Neural cell (in vitro differentiated cells): ENCODE results near the gene BEND7. TPM values are rescaled to one million over a fixed set of nuclear protein-coding genes. Genes with fewer than 3 reads are reported as not detected.

Experiments used
- H2AFZ ChIP-seq: fragments of 200-600, 300-800 bp; sonication (generic), shearing (Covaris generic); 2 replicates; pipeline ENCODE4 v1.6.0; 2014; ENCODE audit warnings: low read depth, mild to moderate bottlenecking, antibody characterized with exemption, low read length, moderate library complexity
- H3F3A ChIP-seq: fragments of 200-600 bp; shearing (Covaris generic); 2 replicates; pipeline ENCODE4 v1.6.1; 2016; ENCODE audit warnings: mild to moderate bottlenecking, moderate library complexity, mixed read lengths, antibody characterized with exemption, low read length; ENCODE audit not compliant: insufficient read depth, poor library complexity, severe bottlenecking
- H3K27ac ChIP-seq: fragments of 200-600, 300-800 bp; sonication (generic), shearing (Covaris generic); 2 replicates; pipeline ENCODE4 v1.5.1; 2014; ENCODE audit warnings: mild to moderate bottlenecking, low read length, moderate library complexity
- H3K27me3 ChIP-seq: fragments of 300-800, 200-600 bp; sonication (generic), shearing (Covaris generic); 2 replicates; pipeline ENCODE4 v1.6.0; 2014; ENCODE audit warnings: mild to moderate bottlenecking, low read depth, low read length, moderate library complexity; ENCODE audit not compliant: insufficient read depth
- H3K36me3 ChIP-seq: fragments of 300-800, 200-600 bp; sonication (generic), shearing (Covaris generic); 2 replicates; pipeline ENCODE4 v1.5.1; 2014; ENCODE audit warnings: mild to moderate bottlenecking, antibody characterized with exemption, low read length, moderate library complexity; ENCODE audit not compliant: insufficient read depth
- H3K4me2 ChIP-seq: fragments of 300-800, 200-600 bp; sonication (generic), shearing (Covaris generic); 2 replicates; pipeline ENCODE4 v1.6.0; 2014; ENCODE audit warnings: mild to moderate bottlenecking, low read length
- H3K4me3 ChIP-seq: fragments of 300-800, 200-600 bp; sonication (generic), shearing (Covaris generic); 2 replicates; pipeline ENCODE4 v1.5.1; 2014; ENCODE audit warnings: mild to moderate bottlenecking, low read length, moderate library complexity
- H3K79me2 ChIP-seq: fragments of 200-600 bp; shearing (Covaris generic); replicated peaks from 2 replicates; pipeline ENCODE4 v1.6.0; 2014; ENCODE audit warnings: mild to moderate bottlenecking, low read length, moderate library complexity; ENCODE audit not compliant: insufficient read depth
- H3K9ac ChIP-seq: fragments of 300-800, 200-600 bp; sonication (generic), shearing (Covaris generic); 2 replicates; pipeline ENCODE4 v1.6.1; 2016; ENCODE audit warnings: mild to moderate bottlenecking, low read length, mixed read lengths
- H3K9me2 ChIP-seq: fragments of 200-600 bp; shearing (Covaris generic); 2 replicates; pipeline ENCODE4 v1.6.1; 2016; ENCODE audit warnings: mild to moderate bottlenecking, low read length, mixed read lengths; ENCODE audit not compliant: insufficient read depth
- H3K9me3 ChIP-seq: fragments of 200-600, 300-800 bp; sonication (generic), shearing (Covaris generic); 2 replicates; pipeline ENCODE4 v1.6.1; 2016; ENCODE audit warnings: mild to moderate bottlenecking, mixed run types, low read length, moderate library complexity, mixed read lengths
- H4K20me1 ChIP-seq: fragments of 200-600 bp; shearing (Covaris generic); 2 replicates; pipeline ENCODE4 v1.6.1; 2016; ENCODE audit warnings: mild to moderate bottlenecking, mixed run types; ENCODE audit not compliant: insufficient read depth
- CTCF ChIP-seq: fragments of 450-650 bp; IDR thresholded peaks from 2 replicates; pipeline ENCODE4 v1.5.1; 2014; ENCODE audit warnings: antibody characterized with exemption, mild to moderate bottlenecking, moderate library complexity; ENCODE audit not compliant: poor library complexity, severe bottlenecking
- EP300 ChIP-seq: fragments of 450-650 bp; conservative IDR thresholded peaks from 2 replicates; pipeline ENCODE4 v1.6.1; 2014; ENCODE audit warnings: antibody characterized with exemption, mild to moderate bottlenecking, moderate library complexity; ENCODE audit not compliant: poor library complexity, severe bottlenecking
- EZH2 ChIP-seq: fragments of 200-600, 300-800 bp; shearing (Covaris generic), sonication (generic); IDR thresholded peaks from 2 replicates; pipeline ENCODE4 v1.6.1; 2014; ENCODE audit warnings: antibody characterized with exemption, low read length, borderline replicate concordance, mild to moderate bottlenecking; ENCODE audit not compliant: insufficient read depth, poor library complexity, severe bottlenecking
- MXI1 ChIP-seq: fragments of 450-650 bp; conservative IDR thresholded peaks from 2 replicates; pipeline ENCODE4 v1.6.1; 2014; ENCODE audit warnings: antibody characterized with exemption, mild to moderate bottlenecking; ENCODE audit not compliant: poor library complexity, severe bottlenecking
- POLR2AphosphoS5 ChIP-seq: IDR thresholded peaks from 2 replicates; pipeline ENCODE4 v1.6.1; 2012
- RAD21 ChIP-seq: fragments of 450-650 bp; conservative IDR thresholded peaks from 2 replicates; pipeline ENCODE4 v1.6.1; 2014; ENCODE audit warnings: antibody characterized with exemption, mild to moderate bottlenecking, moderate library complexity
- REST ChIP-seq: IDR thresholded peaks from 2 replicates; pipeline ENCODE4 v1.6.1; 2012; ENCODE audit warnings: borderline replicate concordance
- SMC3 ChIP-seq: fragments of 450-650 bp; conservative IDR thresholded peaks from 2 replicates; pipeline ENCODE4 v1.6.1; 2014; ENCODE audit warnings: antibody characterized with exemption, mild to moderate bottlenecking, moderate library complexity; ENCODE audit not compliant: poor library complexity
- TAF1 ChIP-seq: IDR thresholded peaks from 2 replicates; pipeline ENCODE4 v1.6.1; 2012; ENCODE audit warnings: low read depth
- polyA plus RNA-seq: library from polyadenylated mRNA; depleted of rRNA; stranded (reverse); fragments of >200 nt; gene quantifications from 2 replicates; pipeline ENCODE4 v1.2.3, GENCODE V29; 2014

BEND7 gene
- polyA plus RNA-seq, 1 donor from 2014 or later, result 5.1 TPM

- no peaks in the 10 kb centered on the region for H3K9me3 ChIP-seq
- H3K9me2 ChIP-seq, result no peaks in the 10 kb centered on the region
- peak overlapping the region; percentile 64 for H3K4me3 ChIP-seq
- H2AFZ ChIP-seq, result no peak overlapping the region
- H3K27ac ChIP-seq, result no peak overlapping the region
- peaks cover 2% of the 10 kb centered on the region for H3F3A ChIP-seq
- no peaks in the 10 kb centered on the region for H3K79me2 ChIP-seq
- peaks cover 27% of the 10 kb centered on the region for H3K27me3 ChIP-seq
- H4K20me1 ChIP-seq, result no peaks in the 10 kb centered on the region
- H3K9ac ChIP-seq, result peak overlapping the region; percentile 38
- no peaks in the 10 kb centered on the region for H3K36me3 ChIP-seq
- TF ChIP-seq POLR2AphosphoS5 (no peak), RAD21 (no peak), EZH2 (no peak), CTCF (no peak), MXI1 (no peak), EP300 (no peak), SMC3 (no peak), REST (no peak), TAF1 (no peak)
- H3K4me2 ChIP-seq, result peak overlapping the region; percentile 19
Measured at GRCh38 chr10:13528123-13528874, 515 bp downstream of the BEND7 start.

- Histone ChIP-seq H3K4me2 (peak overlapping the region; percentile 19), H3K9me2 (no peaks in the 10 kb centered on the region), H3K36me3 (no peaks in the 10 kb centered on the region), H3F3A (peaks cover 2% of the 10 kb centered on the region), H3K79me2 (no peaks in the 10 kb centered on the region), H2AFZ (no peak overlapping the region), H3K4me3 (peak overlapping the region; percentile 64), H3K27me3 (peaks cover 27% of the 10 kb centered on the region), H3K9ac (peak overlapping the region; percentile 38), H3K27ac (no peak overlapping the region), H3K9me3 (no peaks in the 10 kb centered on the region), H4K20me1 (no peaks in the 10 kb centered on the region)
- no peak for TF ChIP-seq SMC3
- TF ChIP-seq RAD21, result no peak
- no peak for TF ChIP-seq EP300
- no peak for TF ChIP-seq REST
- TF ChIP-seq EZH2, result no peak
- TF ChIP-seq CTCF, result no peak
- no peak for TF ChIP-seq TAF1
- TF ChIP-seq POLR2AphosphoS5, result no peak
- TF ChIP-seq MXI1, result no peak
Measured at GRCh38 chr10:13527864-13528122, 1.0 kb downstream of the BEND7 start.
